IPS-11a (cell line): ENCODE data around the gene KCNN4.

Experiments used
- H3K4me3 ChIP-seq: one replicate; pipeline ENCODE4 v1.5.1; 2013; ENCODE audit warnings: low read depth, low read length, control low read depth

KCNN4 gene

DNA sequence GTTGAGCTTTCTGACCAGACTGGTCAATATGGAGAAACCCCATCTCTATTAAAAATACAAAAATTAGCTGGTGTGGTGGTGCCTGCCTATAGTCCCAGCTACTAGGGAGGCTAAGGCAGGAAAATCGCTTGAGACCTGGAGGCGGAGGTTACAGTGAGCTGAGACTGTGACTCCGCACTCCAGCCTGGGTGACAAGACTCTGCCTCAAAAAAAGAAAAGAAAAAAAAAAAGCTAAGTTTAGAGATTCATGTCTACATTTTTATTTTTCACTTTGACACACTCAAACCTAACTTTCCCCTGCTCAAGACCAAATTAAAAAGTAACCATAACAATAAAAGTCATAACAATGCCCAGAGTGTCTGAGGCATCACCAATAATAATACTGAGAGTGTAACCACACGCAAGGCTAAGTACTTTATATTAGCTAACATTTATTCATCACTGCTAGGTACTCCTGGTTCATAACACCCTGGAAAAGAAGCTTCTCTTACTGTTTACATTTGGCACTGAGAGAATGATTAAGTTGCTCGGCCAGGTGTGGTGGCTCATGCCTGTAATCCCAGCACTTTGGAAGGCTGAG lies 59.2 kb downstream of the KCNN4 start:
- H3K4me3 ChIP-seq, result no peak overlapping the region

DNA sequence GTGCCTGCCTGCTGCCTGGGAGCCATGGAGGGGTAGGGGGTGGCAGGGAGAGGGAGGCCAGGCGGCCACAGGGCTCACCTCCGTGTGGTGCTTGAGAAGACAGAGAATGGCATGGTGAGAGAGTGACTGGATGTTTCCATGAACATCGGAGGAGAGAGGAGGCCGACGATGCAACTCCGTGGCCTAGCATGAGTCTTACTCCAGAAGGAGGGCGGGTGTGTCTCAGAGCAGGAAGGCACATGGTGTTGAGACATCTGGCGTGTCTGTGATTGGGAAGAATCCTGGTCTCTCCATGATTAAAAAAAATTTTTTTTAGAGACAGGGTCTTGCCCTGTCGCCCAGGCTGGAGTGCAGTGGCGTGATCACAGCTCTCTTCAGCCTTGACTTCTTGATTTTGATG lies 59.8 kb downstream of the KCNN4 start:
- H3K4me3 ChIP-seq, result no peak overlapping the region

DNA sequence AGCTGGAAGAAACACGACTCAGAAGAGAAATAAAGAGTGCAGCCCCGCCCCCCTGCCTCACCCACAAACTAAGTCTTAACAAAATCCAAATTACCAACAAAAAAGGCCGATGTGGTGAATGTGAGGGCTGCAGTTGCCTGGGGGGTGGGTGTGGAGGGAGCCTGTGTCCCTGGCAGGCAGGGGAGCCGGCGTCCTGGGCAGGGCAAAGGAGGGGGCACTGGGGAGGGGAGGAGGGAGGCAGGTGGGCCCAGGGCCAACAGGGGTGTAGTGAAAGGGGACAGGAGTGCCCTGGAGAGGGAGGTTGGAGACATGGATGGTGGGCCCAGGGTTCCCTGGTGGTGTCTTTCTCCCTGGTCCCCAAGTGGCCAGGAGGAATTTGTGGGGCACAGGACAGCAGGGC lies 60.9 kb downstream of the KCNN4 start:
- H3K4me3 ChIP-seq, result no peak overlapping the region

DNA sequence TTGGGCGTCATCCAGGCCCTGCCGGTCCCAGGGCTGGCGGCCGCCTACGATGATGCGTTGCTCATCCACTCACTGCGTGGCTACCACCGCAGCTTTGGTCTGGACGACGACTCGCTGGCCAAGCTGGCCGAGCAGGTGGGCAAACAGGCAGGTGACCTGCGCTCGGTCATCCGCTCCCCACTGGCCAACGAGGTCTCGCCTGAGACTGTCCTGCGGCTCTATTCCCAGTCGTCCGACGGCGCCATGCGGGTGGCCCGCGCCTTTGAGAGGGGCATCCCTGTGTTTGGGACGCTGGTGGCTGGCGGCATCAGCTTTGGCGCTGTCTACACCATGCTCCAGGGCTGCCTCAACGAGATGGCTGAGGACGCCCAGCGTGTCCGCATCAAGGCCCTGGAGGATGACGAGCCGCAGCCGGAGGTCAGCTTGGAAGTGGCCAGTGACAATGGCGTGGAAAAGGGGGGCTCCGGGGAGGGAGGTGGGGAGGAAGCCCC lies 61.4 kb downstream of the KCNN4 start:
- H3K4me3 ChIP-seq, result no peak overlapping the region

DNA sequence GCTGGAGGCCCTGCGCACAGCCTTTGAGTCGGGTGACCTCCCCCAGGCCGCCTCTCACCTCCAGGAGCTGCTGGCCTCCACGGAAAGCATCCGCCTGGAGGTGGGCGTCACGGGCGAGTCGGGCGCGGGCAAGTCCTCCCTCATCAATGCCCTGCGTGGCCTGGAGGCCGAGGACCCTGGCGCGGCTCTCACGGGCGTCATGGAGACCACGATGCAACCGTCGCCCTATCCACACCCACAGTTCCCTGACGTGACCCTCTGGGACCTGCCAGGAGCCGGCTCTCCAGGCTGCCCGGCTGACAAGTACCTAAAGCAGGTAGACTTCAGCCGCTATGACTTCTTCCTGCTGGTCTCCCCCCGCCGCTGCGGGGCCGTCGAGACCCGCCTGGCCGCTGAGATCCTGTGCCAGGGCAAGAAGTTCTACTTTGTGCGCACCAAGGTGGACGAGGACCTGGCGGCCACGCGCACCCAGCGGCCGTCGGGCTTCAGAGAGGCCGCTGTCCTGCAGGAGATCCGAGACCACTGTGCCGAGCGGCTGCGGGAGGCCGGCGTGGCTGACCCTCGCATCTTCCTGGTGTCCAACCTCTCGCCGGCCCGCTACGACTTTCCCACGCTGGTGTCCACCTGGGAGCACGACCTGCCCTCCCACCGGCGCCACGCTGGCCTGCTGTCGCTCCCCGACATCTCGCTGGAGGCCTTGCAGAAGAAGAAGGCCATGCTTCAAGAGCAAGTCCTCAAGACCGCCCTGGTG lies 62.0 kb downstream of the KCNN4 start:
- no peak overlapping the region for H3K4me3 ChIP-seq
